Stimulated activated CD4-positive, alpha-beta T cell treated with anti-CD3 and anti-CD28 coated beads, Interleukin-4, amount 100 ng/mL, for 48 hours (primary cell): ENCODE measurements around the gene SIN3B.
A peak's percentile ranks its signal among the peaks of the same experiment; 100 is the strongest.

ENCODE experiments used
- DNase-seq, 2 donors: peaks; one replicate each; pipeline ENCODE4 v3.0.0-alpha.2; 2020; ENCODE audit warnings: low read depth in 2 of 2

Gene SIN3B

GRCh38 chr19:16824658-16825311 is 4.4 kb upstream of the SIN3B start:
- no peak for DNase-seq

- no peak for DNase-seq
These were observed 3.7 kb upstream of the SIN3B start for GRCh38 chr19:16825312-16826052.

- DNase-seq = no peak
These were observed 658 bp downstream of the SIN3B start for GRCh38 chr19:16829822-16830289.

DNA sequence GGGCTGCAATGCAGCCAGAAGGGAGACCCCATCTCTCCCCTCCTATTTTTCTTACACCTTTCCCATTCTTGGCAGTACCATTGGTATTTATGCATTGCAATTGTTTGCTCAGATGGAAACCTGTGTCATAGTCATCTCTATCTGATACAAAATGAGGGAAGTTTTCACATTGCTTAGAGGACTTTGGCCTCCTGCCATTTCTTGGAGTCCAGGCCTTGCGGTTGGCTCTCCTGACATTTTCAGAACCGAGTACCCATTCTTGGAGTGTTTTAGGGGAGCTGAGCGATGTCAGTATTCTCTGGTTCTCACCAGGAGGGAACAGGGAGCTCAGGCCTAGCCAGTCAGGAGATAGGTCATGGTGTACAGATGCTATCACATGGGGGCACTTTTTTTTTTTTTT is 1.5 kb downstream of the SIN3B start:
- DNase-seq = no peak

DNA sequence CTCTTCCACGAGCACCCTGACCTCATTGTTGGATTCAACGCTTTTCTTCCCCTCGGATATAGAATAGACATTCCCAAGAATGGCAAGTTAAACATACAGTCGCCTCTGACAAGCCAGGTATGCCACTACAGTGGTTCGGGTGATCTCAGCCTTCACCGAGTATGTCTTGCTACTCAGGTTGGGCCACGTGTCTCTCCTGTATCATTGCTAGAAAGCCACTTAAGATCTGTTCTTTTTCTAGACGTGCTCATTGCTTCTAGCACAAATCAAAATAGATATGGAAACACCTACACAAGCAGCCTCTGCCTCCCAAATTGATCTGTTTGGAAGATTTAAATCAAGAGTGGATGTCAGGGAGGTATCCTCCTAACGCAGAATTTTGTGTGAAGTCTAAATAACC is 2.3 kb downstream of the SIN3B start:
- DNase-seq = no peak

GRCh38 chr19:16834747-16835146 is 5.5 kb downstream of the SIN3B start:
- peak in 1 of 2 donors; percentile 17 for DNase-seq

- no peak for DNase-seq
These were observed 7.2 kb downstream of the SIN3B start for GRCh38 chr19:16836115-16837034.

DNA sequence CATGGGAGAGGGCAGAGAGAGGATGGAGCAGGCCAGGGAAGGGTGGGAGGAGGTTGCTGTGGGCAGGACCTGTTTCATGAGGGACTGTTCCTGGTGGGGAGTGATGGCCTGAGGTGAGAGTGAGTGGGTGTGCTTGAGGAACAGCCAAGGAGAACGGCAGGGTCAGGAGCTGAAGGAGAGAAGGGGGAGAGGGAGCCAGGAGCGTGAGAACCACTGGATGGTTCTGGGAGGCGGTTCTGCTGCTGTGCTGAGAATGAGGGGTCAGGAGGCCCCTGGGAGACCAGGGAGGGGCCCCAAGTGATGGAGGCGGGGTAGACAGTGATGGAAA is 7.8 kb downstream of the SIN3B start:
- no peak for DNase-seq

- DNase-seq = no peak
These were observed 12.3 kb downstream of the SIN3B start for GRCh38 chr19:16841391-16841926.

DNA sequence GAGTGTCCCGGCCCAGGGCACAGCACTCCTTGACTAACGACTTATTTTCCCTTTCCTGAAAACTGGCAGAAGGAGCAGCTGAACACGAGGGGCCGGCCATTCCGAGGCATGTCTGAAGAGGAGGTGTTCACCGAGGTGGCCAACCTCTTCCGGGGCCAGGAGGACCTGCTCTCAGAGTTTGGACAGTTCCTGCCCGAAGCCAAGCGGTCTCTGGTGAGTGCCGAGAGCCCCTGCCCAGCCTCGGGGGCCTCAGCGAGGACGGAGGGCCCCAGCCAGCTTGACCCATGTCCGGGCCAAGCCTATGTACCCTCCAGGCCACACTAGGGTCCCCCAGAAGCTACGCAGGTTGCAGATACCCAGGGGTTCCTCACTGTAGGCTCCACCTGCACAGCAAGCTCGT is 17.7 kb downstream of the SIN3B start:
- DNase-seq = no peak

- DNase-seq = no peak
These were observed 18.2 kb downstream of the SIN3B start for GRCh38 chr19:16847430-16847829.

GRCh38 chr19:16849168-16849567 is 20.0 kb downstream of the SIN3B start:
- DNase-seq = no peak

GRCh38 chr19:16850133-16850532 is 20.9 kb downstream of the SIN3B start:
- no peak for DNase-seq

- no peak for DNase-seq
These were observed 22.0 kb downstream of the SIN3B start for GRCh38 chr19:16851031-16851712.

DNA sequence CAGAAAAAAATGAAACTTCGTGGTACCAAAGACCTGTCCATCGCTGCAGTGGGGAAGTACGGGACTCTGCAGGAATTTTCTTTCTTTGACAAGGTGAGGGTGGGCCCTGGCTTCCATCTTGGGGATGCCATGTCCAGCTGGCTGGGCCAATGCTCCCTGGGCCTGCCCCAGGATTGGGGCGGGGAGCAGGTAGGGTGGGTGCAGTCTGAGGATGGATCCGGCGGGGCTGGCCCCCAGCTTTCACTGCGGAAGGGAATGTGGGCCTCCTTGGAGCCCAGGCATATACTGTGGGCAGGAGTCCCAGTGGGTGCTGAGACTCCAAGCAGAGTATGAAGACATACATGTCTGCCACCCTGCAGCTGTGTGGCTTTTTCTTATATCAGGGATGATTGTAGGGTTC is 23.9 kb downstream of the SIN3B start:
- DNase-seq = no peak

GRCh38 chr19:16856091-16856490 is 26.9 kb downstream of the SIN3B start:
- no peak for DNase-seq

DNA sequence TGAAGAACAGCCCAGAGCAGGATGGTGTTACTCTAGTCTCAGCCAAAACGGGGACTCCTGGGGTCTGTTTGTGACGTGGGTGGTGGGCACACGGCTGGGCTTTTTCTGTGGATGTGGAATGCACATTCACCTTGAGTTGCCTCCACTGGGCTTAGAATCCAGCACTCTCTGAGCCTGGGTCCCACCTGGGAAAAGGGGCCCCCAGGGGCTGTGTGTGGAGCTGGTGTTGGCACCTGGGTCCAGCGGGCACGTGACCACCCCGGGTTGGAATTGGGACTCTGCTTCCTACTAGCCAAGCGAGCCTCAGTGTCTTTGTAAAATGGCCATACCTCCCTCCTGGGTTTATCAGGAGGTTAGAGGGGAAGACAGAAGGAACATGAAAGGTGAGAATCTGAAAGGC is 30.4 kb downstream of the SIN3B start:
- DNase-seq = no peak

DNA sequence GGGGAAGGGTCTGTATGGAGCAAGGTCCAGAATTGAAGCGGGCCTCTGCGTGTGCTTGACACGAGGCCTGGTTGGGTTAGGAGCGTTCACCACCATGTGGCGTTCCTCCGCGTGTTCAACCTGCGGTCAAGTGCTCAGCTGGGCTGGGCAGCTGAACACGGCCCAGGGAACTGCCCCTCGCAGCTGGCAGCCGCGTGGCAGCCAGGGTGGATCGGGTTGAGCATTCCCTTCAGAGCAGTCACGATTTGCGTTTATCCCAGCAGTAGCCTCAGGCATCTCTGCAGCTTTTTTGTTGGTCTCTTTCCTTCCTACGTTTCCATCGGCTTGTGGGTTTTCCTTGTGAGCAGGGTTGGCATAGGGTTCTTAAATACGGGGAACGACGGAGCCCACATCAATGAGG is 30.9 kb downstream of the SIN3B start:
- no peak for DNase-seq

DNA sequence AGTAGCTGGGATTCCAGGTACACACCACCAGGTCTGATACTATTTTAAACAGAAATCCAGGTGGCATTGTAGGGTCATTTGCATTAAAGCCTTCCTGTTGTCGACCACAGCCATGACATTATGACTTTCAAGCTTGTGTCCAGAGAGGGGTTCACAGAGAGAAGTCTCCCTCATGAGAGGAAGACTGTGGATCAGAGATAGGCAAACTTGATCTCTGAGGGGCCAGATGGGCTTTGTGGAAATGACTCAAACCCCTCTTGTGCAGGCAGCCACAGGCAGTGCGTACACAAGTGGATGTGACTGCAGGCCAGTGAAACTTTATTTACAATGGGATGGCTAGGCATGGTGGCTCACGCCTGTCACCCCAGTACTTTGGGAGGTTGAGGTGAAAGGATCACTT is 31.8 kb downstream of the SIN3B start:
- DNase-seq = no peak

- DNase-seq = no peak
These were observed 32.6 kb downstream of the SIN3B start for GRCh38 chr19:16861834-16862233.

DNA sequence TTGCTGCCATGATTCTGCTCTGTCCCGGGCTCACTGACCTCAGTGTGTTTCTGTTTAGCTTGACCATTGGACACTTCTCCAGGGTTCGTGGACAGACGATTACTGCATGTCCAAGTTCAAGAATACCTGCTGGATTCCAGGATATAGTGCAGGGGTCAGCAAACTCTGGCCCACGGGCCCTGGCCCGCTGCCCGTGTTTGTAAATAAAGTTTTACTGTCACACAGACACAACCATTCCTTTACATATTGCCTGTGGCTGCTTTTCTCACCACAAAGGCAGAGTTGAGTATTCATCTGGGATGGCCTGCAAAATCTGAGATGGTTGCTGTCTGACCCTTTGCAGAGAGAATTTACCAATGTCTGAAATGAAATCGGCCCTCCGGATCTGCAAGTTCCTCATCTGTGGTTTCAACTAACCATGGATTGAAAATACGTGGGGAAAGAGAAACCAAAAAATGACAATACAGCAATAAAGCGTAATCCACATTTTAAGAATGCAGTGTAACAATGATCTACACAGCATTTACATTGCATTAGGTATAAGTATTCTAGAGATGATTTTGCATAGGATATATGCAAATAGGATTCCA is 33.7 kb downstream of the SIN3B start:
- DNase-seq = no peak
